ENCODE measurements around the gene MUC5AC. TPM values are rescaled to one million over a fixed set of nuclear protein-coding genes. Genes with fewer than 3 reads are reported as not detected.
"Not testable (repeated sequence)": the region's sequence is repeated elsewhere in the genome, so short reads cannot be mapped to it uniquely, and the experiment has no call there.

The MUC5AC gene
- total RNA-seq, 2 donors from 2014 or later: not detected

GRCh38 chr11:1176224-1177019 lies 18.7 kb downstream of the MUC5AC start:
- DNase-seq (ENCODE audit: low spot score in 2 of 2) (no peak), ATAC-seq (no peak)
- Mint-ChIP-seq H3K27ac (no peak overlapping the region), H3K9me3 (peaks cover 10 to 12% of the 10 kb centered on the region in 2 donors), H3K36me3 (no peaks in the 10 kb centered on the region)

GRCh38 chr11:1177020-1177770 lies 19.4 kb downstream of the MUC5AC start:
- no peak for ATAC-seq
- H3K36me3 Mint-ChIP-seq: no peaks in the 10 kb centered on the region
- no peak for DNase-seq (ENCODE audit: low spot score in 2 of 2)
- H3K27ac Mint-ChIP-seq: no peak overlapping the region
- H3K9me3 Mint-ChIP-seq: peaks cover 5 to 7% of the 10 kb centered on the region in 2 donors

DNA sequence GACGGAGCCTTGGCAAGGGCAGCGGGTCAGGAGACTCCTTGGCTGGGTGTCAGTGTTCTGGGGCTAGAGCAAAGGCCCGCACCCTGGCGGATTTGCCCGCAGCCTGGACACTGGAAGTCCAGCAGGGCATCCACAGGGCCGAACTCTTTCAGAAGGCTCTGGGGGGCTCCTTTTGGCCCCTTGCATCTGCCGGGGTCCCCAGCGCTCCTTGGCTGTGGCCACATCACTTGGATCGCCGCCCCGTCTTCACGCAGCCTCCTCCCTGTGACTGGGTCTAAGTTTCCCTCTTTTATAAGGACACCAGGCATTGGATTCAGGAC lies 20.0 kb downstream of the MUC5AC start:
- DNase-seq (ENCODE audit: low spot score in 2 of 2): no peak
- H3K9me3 Mint-ChIP-seq: peaks cover 5 to 7% of the 10 kb centered on the region in 2 donors
- no peaks in the 10 kb centered on the region for H3K36me3 Mint-ChIP-seq
- no peak overlapping the region for H3K27ac Mint-ChIP-seq
- no peak for ATAC-seq

GRCh38 chr11:1178201-1178885 lies 20.6 kb downstream of the MUC5AC start:
- no peak for DNase-seq (ENCODE audit: low spot score in 2 of 2)
- H3K27ac Mint-ChIP-seq: no peak overlapping the region
- H3K9me3 Mint-ChIP-seq: peaks cover 5 to 7% of the 10 kb centered on the region in 2 donors
- no peaks in the 10 kb centered on the region for H3K36me3 Mint-ChIP-seq
- ATAC-seq: no peak

- H3K27ac Mint-ChIP-seq: no peak overlapping the region
Observed at GRCh38 chr11:1178906-1179305, 21.2 kb downstream of the MUC5AC start.

GRCh38 chr11:1179641-1180040 lies 21.9 kb downstream of the MUC5AC start:
- ATAC-seq: no peak
- no peaks in the 10 kb centered on the region for H3K36me3 Mint-ChIP-seq

More at GRCh38 chr11:1178906-1179305, 21.2 kb downstream of the MUC5AC start:
- ATAC-seq: no peak
- DNase-seq (ENCODE audit: low spot score in 2 of 2): no peak
- Mint-ChIP-seq H3K9me3 (peaks cover 5 to 7% of the 10 kb centered on the region in 2 donors), H3K36me3 (no peaks in the 10 kb centered on the region)

GRCh38 chr11:1180171-1180570 lies 22.4 kb downstream of the MUC5AC start:
- Mint-ChIP-seq H3K36me3 (no peaks in the 10 kb centered on the region), H3K9me3 (peaks cover 5 to 7% of the 10 kb centered on the region in 2 donors), H3K27ac (no peak overlapping the region)
- DNase-seq (ENCODE audit: low spot score in 2 of 2): no peak
- no peak for ATAC-seq

More at GRCh38 chr11:1179641-1180040, 21.9 kb downstream of the MUC5AC start:
- no peak for DNase-seq (ENCODE audit: low spot score in 2 of 2)
- Mint-ChIP-seq H3K27ac (no peak overlapping the region), H3K9me3 (peaks cover 5 to 7% of the 10 kb centered on the region in 2 donors)

- H3K36me3 Mint-ChIP-seq: no peaks in the 10 kb centered on the region
- peaks cover 0 to under 1% of the 10 kb centered on the region in 2 donors for H3K9me3 Mint-ChIP-seq
- no peak for DNase-seq (ENCODE audit: low spot score in 2 of 2)
Observed at GRCh38 chr11:1180947-1181391, 23.2 kb downstream of the MUC5AC start.

DNA sequence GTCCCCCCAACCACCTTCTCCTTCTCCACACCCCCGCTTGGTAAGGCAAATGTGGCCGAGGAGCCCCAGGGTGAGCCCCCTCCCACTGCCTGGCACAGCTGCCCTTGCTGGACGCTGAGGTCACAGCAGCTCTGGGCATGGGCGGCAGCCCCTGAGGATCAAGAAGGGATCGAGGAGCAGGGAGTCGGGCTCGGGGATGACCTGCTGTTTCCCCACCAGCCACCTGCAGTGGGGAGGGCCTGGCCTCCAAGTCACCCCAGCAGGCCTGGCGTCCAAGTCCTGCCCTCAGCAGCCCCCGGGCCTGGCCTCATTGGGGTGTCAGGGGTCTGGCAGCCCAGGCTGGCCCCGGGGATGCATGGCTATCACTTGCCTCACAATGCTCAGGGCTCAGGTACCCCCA lies 23.7 kb downstream of the MUC5AC start:
- H3K36me3 Mint-ChIP-seq: no peaks in the 10 kb centered on the region
- no peak for DNase-seq (ENCODE audit: low spot score in 2 of 2)
- no peak overlapping the region for H3K27ac Mint-ChIP-seq
- H3K9me3 Mint-ChIP-seq: no peaks in the 10 kb centered on the region
- ATAC-seq: no peak

More at GRCh38 chr11:1180947-1181391, 23.2 kb downstream of the MUC5AC start:
- ATAC-seq: no peak
- no peak overlapping the region for H3K27ac Mint-ChIP-seq

- no peak for DNase-seq (ENCODE audit: low spot score in 2 of 2)
- Mint-ChIP-seq H3K36me3 (no peaks in the 10 kb centered on the region), H3K9me3 (no peaks in the 10 kb centered on the region), H3K27ac (no peak overlapping the region)
- ATAC-seq: no peak
Observed at GRCh38 chr11:1181853-1182535, 24.2 kb downstream of the MUC5AC start.

DNA sequence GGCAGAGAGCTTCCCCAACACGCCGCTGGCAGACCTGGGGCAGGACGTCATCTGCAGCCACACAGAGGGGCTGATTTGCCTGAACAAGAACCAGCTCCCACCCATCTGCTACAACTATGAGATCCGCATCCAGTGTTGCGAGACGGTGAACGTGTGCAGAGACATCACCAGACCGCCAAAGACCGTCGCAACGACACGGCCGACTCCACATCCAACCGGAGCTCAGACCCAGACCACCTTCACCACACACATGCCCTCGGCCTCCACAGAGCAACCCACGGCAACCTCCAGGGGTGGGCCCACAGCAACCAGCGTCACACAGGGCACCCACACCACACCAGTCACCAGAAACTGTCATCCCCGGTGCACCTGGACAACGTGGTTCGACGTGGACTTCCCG lies 26.4 kb downstream of the MUC5AC start:
- H3K36me3 Mint-ChIP-seq: not testable (repeated sequence)

DNA sequence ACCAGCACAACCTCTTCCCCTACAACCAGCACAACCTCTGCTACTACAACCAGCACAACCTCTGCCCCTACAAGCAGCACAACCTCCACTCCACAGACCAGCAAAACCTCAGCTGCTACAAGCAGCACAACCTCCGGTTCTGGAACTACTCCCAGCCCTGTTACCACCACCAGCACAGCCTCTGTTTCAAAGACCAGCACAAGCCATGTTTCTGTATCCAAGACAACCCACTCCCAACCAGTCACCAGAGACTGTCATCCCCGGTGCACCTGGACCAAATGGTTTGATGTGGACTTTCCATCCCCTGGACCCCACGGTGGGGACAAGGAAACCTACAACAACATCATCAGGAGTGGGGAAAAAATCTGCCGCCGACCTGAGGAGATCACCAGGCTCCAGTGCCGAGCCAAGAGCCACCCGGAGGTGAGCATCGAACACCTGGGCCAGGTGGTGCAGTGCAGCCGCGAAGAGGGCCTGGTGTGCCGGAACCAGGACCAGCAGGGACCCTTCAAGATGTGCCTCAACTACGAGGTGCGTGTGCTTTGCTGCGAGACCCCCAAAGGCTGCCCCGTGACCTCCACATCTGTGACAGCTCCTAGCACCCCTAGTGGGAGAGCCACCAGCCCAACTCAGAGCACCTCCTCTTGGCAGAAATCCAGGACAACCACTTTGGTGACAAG lies 30.8 kb downstream of the MUC5AC start:
- not testable (repeated sequence) for DNase-seq (ENCODE audit: low spot score in 2 of 2); ATAC-seq; H3K9me3 Mint-ChIP-seq; H3K36me3 Mint-ChIP-seq; H3K27ac Mint-ChIP-seq

More for the DNA sequence above, 26.4 kb downstream of the MUC5AC start:
- DNase-seq (ENCODE audit: low spot score in 2 of 2); H3K27ac Mint-ChIP-seq; ATAC-seq; H3K9me3 Mint-ChIP-seq: not testable (repeated sequence)

DNA sequence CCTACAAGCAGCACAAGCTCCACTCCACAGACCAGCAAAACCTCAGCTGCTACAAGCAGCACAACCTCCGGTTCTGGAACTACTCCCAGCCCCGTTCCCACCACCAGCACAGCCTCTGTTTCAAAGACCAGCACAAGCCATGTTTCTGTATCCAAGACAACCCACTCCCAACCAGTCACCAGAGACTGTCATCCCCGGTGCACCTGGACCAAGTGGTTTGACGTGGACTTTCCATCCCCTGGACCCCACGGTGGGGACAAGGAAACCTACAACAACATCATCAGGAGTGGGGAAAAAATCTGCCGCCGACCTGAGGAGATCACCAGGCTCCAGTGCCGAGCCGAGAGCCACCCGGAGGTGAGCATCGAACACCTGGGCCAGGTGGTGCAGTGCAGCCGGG lies 32.1 kb downstream of the MUC5AC start:
- not testable (repeated sequence) for H3K36me3 Mint-ChIP-seq, H3K9me3 Mint-ChIP-seq, ATAC-seq, H3K27ac Mint-ChIP-seq
- DNase-seq (ENCODE audit: low spot score in 2 of 2): peak in 1 of 2 donors; percentile 13

DNA sequence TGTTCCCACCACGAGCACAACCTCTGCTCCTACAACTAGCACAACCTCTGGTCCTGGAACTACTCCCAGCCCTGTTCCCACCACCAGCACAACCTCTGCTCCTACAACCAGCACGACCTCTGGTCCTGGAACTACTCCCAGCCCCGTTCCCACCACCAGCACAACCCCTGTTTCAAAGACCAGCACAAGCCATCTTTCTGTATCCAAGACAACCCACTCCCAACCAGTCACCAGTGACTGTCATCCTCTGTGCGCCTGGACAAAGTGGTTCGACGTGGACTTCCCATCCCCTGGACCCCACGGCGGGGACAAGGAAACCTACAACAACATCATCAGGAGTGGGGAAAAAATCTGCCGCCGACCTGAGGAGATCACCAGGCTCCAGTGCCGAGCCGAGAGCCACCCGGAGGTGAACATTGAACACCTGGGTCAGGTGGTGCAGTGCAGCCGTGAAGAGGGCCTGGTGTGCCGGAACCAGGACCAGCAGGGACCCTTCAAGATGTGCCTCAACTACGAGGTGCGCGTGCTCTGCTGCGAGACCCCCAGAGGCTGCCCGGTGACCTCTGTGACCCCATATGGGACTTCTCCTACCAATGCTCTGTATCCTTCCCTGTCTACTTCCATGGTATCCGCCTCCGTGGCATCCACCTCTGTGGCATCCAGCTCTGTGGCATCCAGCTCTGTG lies 34.2 kb downstream of the MUC5AC start:
- peak in 1 of 2 donors; percentile 33 for DNase-seq (ENCODE audit: low spot score in 2 of 2)
- ATAC-seq, H3K27ac Mint-ChIP-seq, H3K9me3 Mint-ChIP-seq, H3K36me3 Mint-ChIP-seq: not testable (repeated sequence)

- ATAC-seq (no peak), DNase-seq (ENCODE audit: low spot score in 2 of 2) (peak in 1 of 2 donors; percentile 52)
- H3K27ac Mint-ChIP-seq: no peak overlapping the region
Observed at GRCh38 chr11:1192741-1193325, 35.1 kb downstream of the MUC5AC start.

More at GRCh38 chr11:1192741-1193325, 35.1 kb downstream of the MUC5AC start:
- Mint-ChIP-seq H3K36me3 (no peaks in the 10 kb centered on the region), H3K9me3 (no peaks in the 10 kb centered on the region)
